PFSK-1 (cell line): Measurements from ENCODE around the gene ITGA7.

Experiments used
- FOXP2 ChIP-seq: optimal IDR thresholded peaks from 2 replicates; pipeline ENCODE3; 2011; ENCODE audit warnings: borderline replicate concordance, control low read depth, inconsistent platforms; ENCODE audit not compliant: insufficient read depth; ENCODE audit errors: extremely low read length, extremely low read depth
- POLR2AphosphoS5 ChIP-seq: IDR thresholded peaks from 2 replicates; pipeline ENCODE4 v1.6.1; 2012; ENCODE audit warnings: low read depth, mild to moderate bottlenecking, control low read depth, low read length, moderate library complexity
- SIN3A ChIP-seq: IDR thresholded peaks from 2 replicates; pipeline ENCODE4 v1.6.1; 2012; ENCODE audit warnings: mild to moderate bottlenecking, low read length, moderate library complexity, borderline replicate concordance; ENCODE audit not compliant: insufficient read depth
- TAF1 ChIP-seq: IDR thresholded peaks from 2 replicates; pipeline ENCODE4 v1.6.1; 2012; ENCODE audit warnings: low read length, control low read depth, borderline replicate concordance; ENCODE audit not compliant: insufficient read depth
- TF ChIP-seq, protein P1 (sequence below), 2 experiments: IDR thresholded peaks; 2 replicates each; pipeline versions ENCODE4 v1.6.1 to v1.8.0; 2011 to 2012; ENCODE audit warnings: low read depth in 2 of 2, low read length in 2 of 2, control low read depth in 1 of 2, inconsistent platforms in 1 of 2, mild to moderate bottlenecking in 1 of 2, moderate library complexity in 1 of 2; ENCODE audit not compliant: insufficient read depth in 1 of 2

ITGA7 gene

DNA sequence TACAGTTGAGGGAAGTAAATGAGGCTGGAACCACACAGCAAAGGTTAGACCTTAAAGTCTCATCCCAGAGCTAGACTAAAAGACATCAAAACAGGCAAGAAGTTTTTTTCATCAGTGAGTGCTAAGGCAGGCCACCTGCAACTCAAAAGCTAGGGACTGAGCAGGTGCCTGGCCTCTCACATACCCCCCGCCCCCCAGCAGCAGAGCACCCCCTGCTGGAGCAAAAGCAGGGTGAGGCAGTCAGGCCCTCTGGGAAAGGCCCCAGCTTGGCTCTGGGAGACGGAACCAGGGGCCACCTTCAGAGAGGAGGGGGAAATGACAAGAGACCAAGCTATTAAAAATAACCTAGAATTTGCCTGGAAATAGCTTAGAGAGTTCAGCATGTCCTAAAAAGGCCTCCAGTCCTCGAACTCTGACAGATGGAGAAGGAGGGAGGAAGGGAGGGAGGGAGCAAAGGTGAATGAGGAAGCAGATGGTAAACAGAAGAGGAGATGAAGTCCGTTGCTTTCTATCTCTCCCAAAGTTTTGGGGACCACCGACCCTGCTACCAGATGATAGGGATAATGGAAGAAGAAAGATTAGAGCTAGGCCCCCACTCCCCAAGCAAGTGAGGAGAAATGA lies 1.8 kb downstream of the ITGA7 start:
- no peak for TF ChIP-seq TAF1
- no peak for TF ChIP-seq SIN3A
- TF ChIP-seq FOXP2: no peak
- TF ChIP-seq POLR2AphosphoS5: no peak
- TF ChIP-seq, protein P1, sequence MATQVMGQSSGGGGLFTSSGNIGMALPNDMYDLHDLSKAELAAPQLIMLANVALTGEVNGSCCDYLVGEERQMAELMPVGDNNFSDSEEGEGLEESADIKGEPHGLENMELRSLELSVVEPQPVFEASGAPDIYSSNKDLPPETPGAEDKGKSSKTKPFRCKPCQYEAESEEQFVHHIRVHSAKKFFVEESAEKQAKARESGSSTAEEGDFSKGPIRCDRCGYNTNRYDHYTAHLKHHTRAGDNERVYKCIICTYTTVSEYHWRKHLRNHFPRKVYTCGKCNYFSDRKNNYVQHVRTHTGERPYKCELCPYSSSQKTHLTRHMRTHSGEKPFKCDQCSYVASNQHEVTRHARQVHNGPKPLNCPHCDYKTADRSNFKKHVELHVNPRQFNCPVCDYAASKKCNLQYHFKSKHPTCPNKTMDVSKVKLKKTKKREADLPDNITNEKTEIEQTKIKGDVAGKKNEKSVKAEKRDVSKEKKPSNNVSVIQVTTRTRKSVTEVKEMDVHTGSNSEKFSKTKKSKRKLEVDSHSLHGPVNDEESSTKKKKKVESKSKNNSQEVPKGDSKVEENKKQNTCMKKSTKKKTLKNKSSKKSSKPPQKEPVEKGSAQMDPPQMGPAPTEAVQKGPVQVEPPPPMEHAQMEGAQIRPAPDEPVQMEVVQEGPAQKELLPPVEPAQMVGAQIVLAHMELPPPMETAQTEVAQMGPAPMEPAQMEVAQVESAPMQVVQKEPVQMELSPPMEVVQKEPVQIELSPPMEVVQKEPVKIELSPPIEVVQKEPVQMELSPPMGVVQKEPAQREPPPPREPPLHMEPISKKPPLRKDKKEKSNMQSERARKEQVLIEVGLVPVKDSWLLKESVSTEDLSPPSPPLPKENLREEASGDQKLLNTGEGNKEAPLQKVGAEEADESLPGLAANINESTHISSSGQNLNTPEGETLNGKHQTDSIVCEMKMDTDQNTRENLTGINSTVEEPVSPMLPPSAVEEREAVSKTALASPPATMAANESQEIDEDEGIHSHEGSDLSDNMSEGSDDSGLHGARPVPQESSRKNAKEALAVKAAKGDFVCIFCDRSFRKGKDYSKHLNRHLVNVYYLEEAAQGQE (IDR thresholded peaks at IDR 0.05; ENCODE audit: insufficient read depth in 1 of 2, low read depth in 2 of 2, low read length in 2 of 2): no peak

DNA sequence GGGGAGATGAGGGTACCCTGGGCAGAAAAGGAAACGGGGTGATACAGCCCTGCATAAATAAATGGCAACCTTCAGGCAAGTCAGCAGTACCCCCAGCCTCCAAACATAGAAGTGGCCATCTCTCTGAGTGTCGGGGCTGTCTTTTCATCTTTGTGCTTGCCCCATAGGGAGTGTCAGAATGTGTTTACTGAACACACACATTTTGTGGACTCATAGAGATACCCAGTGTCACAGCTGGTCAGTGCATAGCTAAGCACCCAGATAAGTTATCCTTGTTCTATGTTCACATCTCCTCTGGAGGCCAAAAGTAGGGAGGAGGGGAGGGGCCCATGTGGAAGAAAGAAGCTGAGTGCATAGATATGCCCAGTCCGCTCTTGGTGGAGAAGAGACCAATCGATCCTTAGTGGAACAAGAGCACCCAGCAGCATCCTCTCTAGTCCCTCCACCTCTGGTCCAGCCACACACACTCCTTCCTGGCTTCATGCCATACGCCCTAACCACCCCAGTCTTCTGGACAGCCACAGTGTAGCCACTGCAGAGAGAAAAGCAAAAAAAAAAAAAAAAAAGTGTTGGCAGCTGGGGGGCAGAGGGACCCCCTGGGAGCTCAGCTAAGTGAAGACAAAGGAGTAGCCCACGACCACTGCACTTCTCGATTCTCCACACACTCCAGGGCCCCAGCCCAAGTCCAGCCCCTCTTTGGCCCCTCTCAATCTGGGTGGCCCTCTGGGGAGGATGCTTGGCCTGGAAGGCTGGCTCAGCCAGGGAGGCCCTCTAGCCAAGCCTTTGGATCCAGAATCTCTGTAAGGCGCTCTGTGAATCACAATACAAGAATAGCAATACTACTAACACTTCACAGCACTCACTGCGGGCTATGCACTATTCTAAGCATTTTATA lies 2.6 kb downstream of the ITGA7 start:
- TF ChIP-seq, protein P1 (IDR thresholded peaks at IDR 0.05; ENCODE audit: insufficient read depth in 1 of 2, low read depth in 2 of 2, low read length in 2 of 2): no peak
- TF ChIP-seq POLR2AphosphoS5 (no peak), TAF1 (no peak), SIN3A (no peak), FOXP2 (no peak)

DNA sequence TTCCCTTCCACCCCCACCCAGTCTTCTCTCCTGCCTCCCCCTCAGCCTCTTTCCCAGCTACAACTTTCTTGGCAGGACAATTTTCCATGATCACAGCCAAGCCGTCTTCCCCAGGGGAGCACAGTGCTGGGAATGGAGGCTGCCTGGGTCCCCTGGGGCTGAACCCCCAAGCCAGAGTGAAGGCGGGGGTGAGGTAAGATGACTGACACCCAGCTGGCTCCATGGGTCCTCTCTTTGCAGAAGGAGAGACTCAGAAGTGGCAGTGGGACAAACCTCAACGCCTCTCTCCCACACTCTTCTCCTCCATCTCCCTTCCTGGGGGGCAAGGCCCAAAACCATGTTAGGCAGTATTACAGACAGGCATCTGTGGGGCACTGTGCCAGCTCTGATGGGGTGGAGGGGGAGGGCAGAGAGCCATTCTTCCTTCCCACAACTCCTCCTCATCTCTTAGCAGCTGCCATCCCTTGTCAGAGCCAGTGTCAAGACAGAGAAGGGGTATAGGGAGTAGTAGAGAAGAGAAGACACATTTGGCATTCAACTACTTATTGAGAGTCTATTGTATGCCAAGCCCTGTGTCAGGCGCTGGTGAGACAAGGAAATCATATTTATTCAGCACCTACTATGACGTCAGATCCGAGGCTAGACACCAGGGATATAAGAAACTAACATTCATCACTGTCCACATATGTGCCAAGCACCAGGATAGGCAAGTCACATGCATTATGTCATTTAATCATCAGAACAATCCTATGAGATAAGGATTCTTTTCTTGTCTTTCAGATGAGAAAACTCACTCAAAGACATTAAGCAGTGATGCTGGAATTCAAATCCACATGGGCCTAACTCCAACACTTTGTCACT lies 3.6 kb downstream of the ITGA7 start:
- no peak for TF ChIP-seq FOXP2

DNA sequence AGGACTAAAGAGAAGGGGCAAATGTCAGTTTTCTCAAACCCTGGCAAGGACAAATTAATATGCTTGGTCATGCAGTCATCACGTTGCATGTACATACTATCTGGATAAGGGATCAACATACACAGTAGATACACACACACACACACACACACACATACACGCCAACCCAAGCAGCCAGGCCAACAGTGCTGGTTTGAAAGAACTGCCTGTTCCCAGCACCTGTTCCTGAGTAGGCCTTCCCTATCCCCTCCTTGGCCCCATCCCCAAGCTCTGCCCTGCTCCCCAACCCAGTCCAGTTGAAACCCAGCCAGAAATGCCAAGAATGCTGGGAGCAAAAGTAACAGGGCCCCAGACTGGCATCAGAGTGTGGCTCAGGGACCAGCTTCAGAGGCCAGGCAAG lies 4.4 kb downstream of the ITGA7 start:
- no peak for TF ChIP-seq TAF1
- TF ChIP-seq POLR2AphosphoS5: no peak
- no peak for TF ChIP-seq FOXP2
- TF ChIP-seq, protein P1 (IDR thresholded peaks at IDR 0.05; ENCODE audit: insufficient read depth in 1 of 2, low read depth in 2 of 2, low read length in 2 of 2): no peak
- no peak for TF ChIP-seq SIN3A

DNA sequence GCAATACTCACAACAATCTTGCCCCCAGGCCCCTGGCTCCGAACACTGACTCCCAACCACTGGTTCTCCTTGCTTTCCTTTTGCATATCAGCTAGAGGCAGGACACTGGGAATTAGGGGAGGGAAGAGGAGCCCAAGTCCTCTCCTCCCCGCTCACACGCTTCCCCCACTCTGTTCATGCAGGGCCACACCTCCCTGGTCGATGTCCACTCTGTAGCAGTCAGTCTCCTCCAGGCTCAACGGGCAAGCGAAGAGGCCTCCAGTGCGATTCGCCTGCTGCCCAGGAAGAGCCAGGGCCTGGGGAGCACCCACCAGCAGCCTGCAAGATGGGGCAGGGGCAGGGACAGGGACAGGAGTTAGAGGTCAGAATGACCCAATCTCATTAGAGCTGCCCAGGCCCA lies 4.8 kb downstream of the ITGA7 start:
- TF ChIP-seq, protein P1 (IDR thresholded peaks at IDR 0.05; ENCODE audit: insufficient read depth in 1 of 2, low read depth in 2 of 2, low read length in 2 of 2): no peak
- TF ChIP-seq POLR2AphosphoS5 (no peak), SIN3A (no peak), TAF1 (no peak), FOXP2 (no peak)
